Bronchial epithelial cell (primary cell): ENCODE data around the gene MAGEE2. TPM values are rescaled to one million over a fixed set of nuclear protein-coding genes. Genes with fewer than 3 reads are reported as not detected.
"Not testable (repeated sequence)": the region's sequence is repeated elsewhere in the genome, so short reads cannot be mapped to it uniquely, and the experiment has no call there.

Source experiments
- DNase-seq: peaks from one replicate; pipeline ENCODE4 v3.0.0-alpha.2; 2010; ENCODE audit warnings: low read depth
- FAIRE-seq: peaks from 2 replicates; lab custom pipeline; 2011; peaks lifted over from hg19 to GRCh38; lab: Jason Lieb, UNC
- H3K27me3 ChIP-seq: 2 replicates; pipeline ENCODE4 v1.5.1; 2011; ENCODE audit warnings: low read length; ENCODE audit not compliant: control insufficient read depth, insufficient read depth
- H3K36me3 ChIP-seq: 2 replicates; pipeline ENCODE4 v1.5.1; 2011; ENCODE audit warnings: low read length; ENCODE audit not compliant: control insufficient read depth, insufficient read depth
- H3K4me3 ChIP-seq: 2 replicates; pipeline ENCODE4 v1.5.1; 2011; ENCODE audit warnings: mild to moderate bottlenecking, low read depth, low read length, control low read depth
- total RNA-seq: library from RNA; depleted of rRNA; stranded (reverse); fragments of >200 nt; gene quantifications from 2 replicates; pipeline ENCODE4 v1.2.1, GENCODE V29; 2014
- TF ChIP-seq, protein P1 (sequence below): IDR thresholded peaks from 2 replicates; pipeline ENCODE4 v1.5.1; 2011; ENCODE audit warnings: mild to moderate bottlenecking, moderate library complexity, low read length, control low read depth, inconsistent platforms; ENCODE audit not compliant: insufficient read depth, severe bottlenecking

MAGEE2 gene, protein sequence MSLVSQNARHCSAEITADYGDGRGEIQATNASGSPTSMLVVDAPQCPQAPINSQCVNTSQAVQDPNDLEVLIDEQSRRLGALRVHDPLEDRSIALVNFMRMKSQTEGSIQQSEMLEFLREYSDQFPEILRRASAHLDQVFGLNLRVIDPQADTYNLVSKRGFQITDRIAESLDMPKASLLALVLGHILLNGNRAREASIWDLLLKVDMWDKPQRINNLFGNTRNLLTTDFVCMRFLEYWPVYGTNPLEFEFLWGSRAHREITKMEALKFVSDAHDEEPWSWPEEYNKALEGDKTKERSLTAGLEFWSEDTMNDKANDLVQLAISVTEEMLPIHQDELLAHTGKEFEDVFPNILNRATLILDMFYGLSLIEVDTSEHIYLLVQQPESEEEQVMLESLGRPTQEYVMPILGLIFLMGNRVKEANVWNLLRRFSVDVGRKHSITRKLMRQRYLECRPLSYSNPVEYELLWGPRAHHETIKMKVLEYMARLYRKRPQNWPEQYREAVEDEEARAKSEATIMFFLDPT
- total RNA-seq = not detected in 2 replicates

DNA sequence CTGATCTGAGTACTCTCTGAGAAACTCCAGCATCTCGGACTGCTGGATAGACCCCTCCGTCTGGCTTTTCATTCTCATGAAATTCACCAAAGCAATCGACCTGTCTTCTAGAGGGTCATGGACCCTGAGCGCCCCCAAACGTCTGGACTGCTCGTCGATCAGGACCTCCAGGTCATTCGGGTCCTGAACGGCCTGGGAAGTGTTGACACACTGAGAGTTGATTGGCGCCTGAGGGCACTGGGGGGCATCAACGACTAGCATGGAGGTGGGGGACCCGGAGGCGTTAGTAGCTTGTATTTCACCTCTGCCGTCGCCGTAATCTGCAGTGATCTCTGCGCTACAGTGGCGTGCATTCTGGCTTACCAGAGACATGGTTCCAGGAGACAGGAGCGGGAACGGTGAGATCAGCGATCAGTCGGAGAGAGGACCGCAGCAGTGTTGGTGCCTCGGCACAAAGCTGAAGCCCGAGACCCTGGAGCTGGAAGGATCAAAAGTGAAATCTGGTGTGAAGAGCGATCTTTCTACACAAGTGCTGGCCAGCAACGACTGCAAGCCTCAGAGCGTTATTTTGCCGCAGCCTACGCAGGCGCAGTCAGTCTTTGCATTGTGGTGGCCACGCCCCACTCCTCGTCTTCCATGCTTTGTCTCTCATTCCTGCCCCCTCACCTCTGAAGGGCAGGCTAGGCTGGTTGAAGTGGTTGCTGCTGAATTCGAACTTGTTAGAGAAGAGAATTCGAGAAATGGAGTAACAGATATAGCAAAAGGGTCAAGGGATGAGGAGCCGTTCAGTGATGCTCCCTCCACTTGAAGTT is at the start of gene MAGEE2:
Gene MAGEE2, minus strand, starts transcription at position 575 of the 812 bp plus-strand sequence. Its CDS starts 203 bp downstream, at position 372.
- TF ChIP-seq, protein P1, sequence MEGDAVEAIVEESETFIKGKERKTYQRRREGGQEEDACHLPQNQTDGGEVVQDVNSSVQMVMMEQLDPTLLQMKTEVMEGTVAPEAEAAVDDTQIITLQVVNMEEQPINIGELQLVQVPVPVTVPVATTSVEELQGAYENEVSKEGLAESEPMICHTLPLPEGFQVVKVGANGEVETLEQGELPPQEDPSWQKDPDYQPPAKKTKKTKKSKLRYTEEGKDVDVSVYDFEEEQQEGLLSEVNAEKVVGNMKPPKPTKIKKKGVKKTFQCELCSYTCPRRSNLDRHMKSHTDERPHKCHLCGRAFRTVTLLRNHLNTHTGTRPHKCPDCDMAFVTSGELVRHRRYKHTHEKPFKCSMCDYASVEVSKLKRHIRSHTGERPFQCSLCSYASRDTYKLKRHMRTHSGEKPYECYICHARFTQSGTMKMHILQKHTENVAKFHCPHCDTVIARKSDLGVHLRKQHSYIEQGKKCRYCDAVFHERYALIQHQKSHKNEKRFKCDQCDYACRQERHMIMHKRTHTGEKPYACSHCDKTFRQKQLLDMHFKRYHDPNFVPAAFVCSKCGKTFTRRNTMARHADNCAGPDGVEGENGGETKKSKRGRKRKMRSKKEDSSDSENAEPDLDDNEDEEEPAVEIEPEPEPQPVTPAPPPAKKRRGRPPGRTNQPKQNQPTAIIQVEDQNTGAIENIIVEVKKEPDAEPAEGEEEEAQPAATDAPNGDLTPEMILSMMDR = no peak
- no peak for FAIRE-seq
- no peak for DNase-seq
- Histone ChIP-seq H3K27me3 (no peaks in the 10 kb centered on the region), H3K4me3 (no peak within 1 kb of the TSS), H3K36me3 (no peaks in the 10 kb centered on the region)

DNA sequence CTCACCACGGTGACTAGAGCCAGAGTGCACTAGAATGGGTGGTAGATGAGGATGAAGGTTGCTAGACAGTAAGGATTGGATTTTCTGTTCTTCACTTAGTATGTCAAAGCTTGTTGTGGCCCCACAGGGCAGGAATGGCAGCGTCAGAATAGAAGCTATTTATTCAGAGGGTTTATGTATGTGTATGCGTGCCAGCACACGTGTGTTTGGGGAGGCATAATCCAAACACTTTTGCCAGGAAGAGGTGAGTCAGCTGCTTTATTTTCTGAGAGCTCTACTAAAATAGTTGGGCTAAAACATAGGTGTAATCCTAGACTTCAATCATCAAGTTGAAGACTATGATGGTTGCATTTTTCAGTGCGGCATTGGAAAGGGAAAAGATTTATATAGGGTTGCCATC is 1.2 kb upstream of the MAGEE2 start:
- H3K36me3 ChIP-seq = no peaks in the 10 kb centered on the region
- TF ChIP-seq, protein P1 = no peak
- H3K27me3 ChIP-seq = no peaks in the 10 kb centered on the region
- no peak overlapping the region for H3K4me3 ChIP-seq
- DNase-seq (peak; percentile 62), FAIRE-seq (no peak)

DNA sequence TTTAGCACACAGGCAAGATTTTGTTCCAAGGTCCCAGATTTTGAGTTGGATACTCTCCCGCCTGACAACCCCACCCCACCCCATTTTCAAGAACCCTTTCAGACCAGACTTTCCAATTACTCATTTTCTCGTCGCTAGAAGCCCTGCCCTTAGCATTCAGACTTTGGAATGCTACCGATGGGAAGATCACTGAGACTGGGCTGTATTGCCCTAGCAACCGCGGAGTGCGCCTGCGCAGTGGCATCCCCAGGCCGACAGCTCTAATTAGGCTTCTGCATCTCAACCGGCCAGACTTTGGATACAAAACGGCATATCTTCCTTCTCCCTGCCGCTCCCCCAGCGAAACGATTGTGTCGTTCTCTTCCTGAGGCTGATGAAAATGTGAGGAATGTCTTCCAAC is 3.4 kb downstream of the MAGEE2 start:
- no peak for FAIRE-seq
- Histone ChIP-seq H3K27me3 (no peaks in the 10 kb centered on the region), H3K36me3 (no peaks in the 10 kb centered on the region), H3K4me3 (no peak overlapping the region)
- TF ChIP-seq, protein P1 = no peak
- DNase-seq = no peak

DNA sequence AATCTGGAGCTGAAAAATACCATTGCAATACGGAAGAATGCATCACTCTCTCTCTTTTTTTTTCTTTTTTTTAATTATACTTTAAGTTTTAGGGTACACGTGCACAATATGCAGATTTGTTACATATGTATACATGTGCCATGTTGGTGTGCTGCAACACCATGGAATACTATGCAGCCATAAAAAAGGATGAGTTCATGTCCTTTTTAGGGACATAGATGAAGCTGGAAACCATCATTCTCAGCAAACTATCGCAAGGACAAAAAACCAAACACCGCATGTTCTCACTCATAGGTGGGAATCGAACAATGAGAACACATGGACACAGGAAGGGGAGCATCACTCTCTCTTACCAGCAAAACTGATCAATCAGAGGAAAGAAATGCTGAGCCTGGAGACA is 17.0 kb downstream of the MAGEE2 start:
- FAIRE-seq, H3K36me3 ChIP-seq, H3K4me3 ChIP-seq, H3K27me3 ChIP-seq, DNase-seq: not testable (repeated sequence)

DNA sequence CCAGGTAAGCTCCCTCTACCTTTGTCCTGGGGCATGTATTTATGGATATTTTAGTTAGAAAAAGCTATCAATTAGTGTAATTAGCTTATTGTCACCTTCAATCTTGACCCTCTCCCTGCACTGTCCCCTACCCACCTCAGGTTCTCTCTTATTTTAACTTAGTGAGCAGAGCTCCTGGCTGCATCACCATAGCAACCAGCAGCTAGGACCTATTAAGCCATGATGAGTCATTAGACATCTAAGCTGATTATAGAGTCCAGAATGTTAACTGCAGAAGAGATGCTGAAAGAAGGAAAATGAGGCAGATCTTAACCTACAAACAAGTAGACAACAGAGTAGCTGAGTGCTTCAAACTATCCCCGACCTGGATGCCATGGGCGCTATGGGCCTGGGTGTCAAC is 36.6 kb downstream of the MAGEE2 start:
- FAIRE-seq = no peak
- Histone ChIP-seq H3K27me3 (no peaks in the 10 kb centered on the region), H3K36me3 (no peaks in the 10 kb centered on the region), H3K4me3 (no peak overlapping the region)
- no peak for DNase-seq
- TF ChIP-seq, protein P1 = no peak
